NCI-H82 (cell line): ENCODE measurements around the gene KPNA3.
A peak's percentile ranks its signal among the peaks of the same experiment; 100 is the strongest.
"Not testable (repeated sequence)": the region's sequence is repeated elsewhere in the genome, so short reads cannot be mapped to it uniquely, and the experiment has no call there.

ENCODE experiments used
- DNase-seq: peaks from one replicate; lab custom pipeline; 2025; lab: John Stamatoyannopoulos, UW

KPNA3 gene

DNA sequence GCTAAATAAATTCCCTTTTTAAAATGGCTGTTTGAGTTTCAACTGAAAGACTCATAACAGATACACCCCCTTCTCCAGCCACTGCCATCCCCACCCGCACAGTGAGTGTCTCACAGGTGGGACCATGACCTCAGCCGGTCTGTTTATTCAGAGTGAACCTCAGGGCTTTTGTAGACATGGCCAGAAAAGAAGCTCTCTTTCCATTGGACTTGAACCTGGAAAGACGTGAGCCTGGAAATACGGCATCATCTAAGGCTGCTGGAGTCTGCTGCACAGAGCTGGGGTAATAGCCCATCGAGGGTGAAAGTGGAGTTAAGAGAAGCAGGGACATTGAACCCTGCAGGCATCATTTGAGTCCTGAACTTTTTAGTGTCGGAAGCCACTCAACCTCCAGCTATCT, 15.2 kb upstream of the KPNA3 start:
- DNase-seq, result no peak

DNA sequence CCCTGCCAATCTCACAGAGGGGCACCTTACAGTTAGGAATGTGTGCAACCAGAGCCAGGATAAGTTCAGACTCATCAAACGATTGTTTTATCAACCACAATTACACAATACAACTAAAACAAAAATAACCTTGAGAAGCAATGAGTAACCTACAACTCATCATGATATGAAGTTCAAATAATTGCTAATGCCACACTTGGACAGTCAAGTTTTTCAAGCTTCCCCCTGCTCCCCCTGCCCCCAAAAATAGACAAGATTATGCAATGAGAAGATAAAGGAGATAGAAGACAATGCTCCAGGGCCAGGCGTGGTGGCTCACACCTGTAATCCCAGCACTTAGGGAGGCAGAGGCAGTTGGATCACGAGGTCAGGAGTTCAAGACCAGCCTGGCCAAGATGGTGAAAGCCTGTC, 13.6 kb upstream of the KPNA3 start:
- no peak for DNase-seq

DNA sequence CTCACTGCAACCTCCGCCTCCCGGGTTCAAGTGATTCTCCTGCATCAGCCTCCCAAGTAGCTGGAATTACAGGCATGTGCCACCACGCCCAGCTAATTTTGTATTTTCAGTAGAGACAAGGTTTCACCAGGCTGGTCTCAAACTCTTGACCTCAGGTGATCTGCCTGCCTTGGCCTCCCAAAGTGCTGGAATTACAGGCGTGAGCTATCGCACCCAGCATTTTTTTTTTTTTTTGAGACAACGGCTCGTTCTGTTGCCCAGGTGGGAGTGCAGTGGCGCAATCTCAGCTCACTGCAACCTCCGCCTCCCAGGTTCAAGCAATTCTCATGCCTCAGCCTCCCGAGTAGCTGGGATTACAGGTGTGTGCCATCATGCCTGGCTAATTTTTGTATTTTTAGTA, 10.6 kb upstream of the KPNA3 start:
- DNase-seq, result not testable (repeated sequence)

DNA sequence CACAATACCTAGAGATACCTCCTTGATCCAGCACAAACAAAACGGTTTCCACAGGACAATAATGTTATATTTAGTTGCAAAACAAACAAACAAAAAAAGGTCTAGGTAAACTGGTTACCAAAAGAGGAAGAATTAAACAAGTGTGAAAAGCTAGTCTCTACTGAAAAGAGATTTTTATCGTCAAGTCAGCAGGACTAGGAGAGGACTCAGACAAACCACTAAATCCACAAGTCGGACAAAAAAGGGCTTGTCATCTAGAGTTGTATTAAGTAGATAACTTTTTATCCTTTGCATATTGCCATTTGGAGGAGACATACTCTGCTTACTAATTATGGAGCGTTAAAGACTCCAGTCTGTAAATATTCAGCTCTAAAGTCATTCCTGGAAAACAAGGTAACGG, 9.9 kb upstream of the KPNA3 start:
- no peak for DNase-seq

DNA sequence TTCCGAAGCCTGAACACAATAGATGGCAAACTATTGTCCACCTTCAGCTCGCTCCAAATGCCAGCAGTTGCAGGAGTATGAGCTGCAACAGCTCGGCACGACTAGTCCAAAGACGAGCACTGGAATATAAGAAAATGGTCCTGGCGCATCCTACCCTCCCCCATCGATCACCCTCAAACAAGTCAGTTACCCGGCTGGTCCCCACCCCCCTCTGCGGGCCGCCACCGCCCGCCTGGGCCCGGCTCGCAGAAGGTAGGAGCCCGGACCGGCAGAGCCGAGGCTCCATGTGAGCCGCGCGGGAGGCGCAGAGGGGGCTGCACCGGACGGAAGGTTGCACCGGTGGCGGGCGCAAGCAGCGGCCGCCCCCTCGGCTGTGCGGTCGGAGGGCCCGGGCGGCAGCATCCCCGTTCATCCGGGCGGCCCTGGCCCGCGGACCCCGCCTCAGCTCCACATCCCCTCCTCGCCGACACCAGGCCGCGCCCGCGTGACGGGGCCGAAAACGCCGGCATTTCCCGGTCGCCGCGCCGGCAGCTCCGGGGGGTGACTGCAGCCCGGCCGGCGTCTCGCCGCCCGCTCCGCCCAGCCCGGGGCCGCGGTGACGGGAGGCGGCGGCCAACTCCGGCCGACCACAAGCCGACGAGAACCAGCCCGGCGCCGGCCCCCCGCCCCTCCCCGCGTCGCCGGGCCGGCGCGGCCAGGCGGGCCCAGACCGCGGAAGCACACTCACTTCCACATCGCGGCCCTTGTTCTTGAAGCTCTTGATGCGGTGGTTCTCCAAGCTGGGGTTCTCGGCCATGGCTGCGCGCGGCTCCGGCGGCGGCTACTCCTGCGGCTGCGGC, 552 bp downstream of the KPNA3 start:
- peak; percentile 69 for DNase-seq

DNA sequence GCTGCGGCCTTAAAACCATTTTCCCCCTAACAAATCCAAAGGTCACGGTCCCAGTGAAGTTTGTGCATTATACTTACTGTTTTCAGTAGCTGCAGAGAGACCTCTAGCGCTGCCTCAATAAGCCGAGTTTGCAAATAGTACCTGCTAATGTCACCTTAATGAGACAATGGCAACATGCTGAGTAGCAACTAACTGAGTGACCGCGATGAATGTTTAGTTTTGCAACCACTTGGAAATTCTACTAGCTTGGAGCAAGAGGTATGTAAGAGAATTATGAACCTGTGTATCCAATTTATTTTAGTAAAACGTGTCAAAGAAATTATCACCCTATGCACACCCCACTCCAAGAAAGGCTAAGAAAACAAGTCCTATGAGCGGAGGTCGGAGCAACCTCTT, 1.2 kb downstream of the KPNA3 start:
- DNase-seq, result peak; percentile 66

DNA sequence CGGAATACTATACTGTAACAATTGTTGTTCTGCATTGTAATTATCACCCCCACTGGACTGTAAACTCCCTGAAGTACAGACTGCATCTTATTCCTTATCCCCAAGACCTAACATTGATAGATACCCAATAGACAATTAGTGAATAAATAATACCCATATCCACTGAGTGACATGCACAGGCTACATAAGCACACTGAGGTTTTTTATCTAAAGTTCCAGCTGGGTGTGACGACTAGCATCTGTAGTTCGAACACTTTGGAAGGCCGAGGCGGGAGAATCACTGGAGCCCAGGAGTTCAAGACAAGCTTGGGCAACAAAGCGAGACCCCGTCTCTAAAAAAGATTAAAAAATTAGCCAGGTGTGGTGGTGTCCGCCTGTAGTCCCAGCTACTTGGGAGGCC, 2.5 kb downstream of the KPNA3 start:
- DNase-seq, result no peak

DNA sequence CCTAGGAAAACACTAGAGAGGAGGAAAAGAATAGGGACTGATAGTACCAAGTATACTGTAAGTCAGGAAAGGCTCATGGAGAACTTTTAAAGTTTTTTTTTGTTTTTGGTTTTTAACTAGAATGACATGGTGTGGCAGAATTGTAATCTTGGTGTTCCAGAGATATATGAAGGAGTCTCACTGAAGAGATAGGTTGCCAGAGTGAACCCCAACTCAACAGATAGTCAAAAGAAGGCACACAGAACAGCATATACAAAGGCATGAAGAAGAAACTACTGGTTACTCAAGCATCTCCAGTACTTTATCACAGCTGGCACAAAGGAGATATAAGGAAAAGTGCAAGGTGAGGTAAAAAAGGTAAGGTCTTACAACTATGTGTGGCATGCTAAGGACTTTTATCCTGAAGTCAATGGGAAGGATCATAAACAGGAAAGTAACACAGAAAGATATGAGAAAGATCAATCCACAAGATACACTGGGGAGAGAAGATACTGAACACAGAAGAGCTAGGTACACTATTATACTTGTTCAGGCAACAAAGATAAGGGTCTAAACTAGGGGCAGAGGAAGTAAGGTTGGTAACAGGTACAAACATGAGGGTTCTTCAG, 6.0 kb downstream of the KPNA3 start:
- no peak for DNase-seq

DNA sequence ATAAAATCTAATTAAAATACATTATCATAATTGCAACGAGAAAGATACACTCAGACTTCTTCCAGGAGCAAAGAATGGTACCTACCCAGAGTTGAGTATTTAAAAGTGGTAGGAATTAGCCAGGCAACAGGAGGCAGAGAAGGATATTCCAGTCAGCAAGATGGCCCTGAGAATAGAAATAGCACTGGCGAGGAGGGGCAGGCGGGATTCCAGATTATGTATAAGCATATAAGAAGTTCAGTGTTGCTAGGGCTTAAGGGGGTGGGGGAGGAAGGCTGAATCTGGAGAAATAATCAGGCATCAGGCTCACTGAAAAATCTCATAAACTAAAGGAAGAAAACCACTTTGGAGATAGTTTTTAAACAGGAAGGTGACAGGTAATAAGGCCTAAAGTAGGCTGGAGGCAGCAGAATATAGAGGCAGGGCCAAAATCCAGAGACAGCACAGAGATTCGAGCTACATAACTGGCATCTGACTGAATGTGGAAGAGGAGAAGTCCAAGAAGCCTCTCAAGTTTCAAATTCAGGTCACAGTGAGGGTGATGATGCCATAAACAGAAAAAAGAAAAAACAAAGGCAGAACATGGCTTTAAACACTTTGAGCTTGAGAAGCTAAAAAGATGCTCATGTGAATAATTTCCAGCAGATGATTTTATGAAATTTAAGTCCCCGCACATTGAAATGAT, 7.5 kb downstream of the KPNA3 start:
- peak; percentile 94 for DNase-seq

DNA sequence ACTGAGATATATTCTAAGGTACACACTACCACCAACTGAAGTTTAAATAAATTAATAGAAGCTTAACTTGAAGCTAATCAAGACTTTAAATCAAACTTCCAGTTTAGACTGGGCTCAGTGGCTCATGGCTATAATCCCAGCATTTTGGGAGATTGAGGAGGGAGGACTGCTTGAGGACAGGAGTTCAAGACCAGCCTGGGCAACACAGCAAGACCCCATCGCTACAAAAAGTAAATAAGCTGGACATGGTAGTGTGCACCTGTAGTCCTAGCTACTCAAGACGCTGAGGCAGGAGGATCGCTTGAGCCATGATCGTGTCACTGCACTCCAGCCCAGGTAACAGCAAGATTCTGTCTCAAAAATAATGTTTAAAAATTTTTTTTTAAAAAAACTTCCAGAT, 8.6 kb downstream of the KPNA3 start:
- no peak for DNase-seq

DNA sequence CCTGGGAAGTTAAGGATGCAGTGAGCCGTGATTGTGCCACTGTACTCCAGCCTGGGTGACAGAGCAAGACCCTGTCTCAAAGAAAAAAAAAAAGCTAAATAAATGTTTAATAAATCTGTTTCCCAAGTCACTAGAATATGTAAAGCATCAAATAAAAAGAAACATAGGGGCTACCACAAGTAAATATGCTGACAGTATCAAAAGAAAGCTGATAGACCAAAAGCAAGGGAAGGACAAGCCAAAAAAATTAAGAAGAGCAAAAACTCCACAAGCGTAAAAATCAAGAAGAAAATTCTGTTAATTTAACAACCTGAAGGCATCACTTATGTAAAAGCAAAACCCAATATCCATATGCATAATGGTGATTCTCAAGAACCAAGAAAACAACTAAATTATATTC, 9.7 kb downstream of the KPNA3 start:
- DNase-seq, result no peak

DNA sequence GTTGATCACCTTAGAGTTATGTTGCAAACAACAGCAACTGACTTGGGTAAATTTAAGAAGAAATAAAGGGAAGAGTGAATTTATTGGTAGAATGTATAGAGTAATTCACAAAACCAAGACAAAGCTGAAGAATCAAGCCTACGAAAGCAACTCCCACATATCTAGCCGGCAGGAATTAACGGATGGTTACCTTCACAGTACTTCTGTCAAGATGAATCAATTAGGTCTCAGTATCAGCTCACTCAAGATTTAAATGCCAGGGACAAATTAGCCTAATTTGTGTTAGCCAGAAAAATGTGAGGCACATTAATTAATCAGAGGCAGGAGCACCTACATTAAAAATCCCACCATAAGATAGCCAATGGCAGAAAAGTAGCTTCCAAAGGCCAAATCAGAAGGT, 10.7 kb downstream of the KPNA3 start:
- no peak for DNase-seq

DNA sequence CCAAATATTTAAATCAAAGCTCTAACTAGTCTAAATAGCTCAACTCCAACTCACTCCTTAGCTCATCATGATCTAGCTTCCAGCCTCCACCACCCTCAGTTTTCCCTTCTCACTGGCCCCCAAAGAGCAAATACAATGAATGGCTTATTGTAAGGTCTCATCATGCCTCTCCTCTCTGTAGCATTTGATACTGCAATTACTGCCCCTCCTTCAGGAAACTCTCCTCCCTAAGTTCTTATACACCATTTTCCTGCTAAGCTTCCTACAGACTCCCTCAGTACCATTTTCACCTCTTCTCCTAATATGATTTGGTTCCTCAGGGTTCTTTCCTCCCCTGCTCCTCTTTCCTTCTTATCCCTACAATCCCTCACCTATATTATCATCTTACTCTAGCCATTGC, 12.8 kb downstream of the KPNA3 start:
- no peak for DNase-seq

DNA sequence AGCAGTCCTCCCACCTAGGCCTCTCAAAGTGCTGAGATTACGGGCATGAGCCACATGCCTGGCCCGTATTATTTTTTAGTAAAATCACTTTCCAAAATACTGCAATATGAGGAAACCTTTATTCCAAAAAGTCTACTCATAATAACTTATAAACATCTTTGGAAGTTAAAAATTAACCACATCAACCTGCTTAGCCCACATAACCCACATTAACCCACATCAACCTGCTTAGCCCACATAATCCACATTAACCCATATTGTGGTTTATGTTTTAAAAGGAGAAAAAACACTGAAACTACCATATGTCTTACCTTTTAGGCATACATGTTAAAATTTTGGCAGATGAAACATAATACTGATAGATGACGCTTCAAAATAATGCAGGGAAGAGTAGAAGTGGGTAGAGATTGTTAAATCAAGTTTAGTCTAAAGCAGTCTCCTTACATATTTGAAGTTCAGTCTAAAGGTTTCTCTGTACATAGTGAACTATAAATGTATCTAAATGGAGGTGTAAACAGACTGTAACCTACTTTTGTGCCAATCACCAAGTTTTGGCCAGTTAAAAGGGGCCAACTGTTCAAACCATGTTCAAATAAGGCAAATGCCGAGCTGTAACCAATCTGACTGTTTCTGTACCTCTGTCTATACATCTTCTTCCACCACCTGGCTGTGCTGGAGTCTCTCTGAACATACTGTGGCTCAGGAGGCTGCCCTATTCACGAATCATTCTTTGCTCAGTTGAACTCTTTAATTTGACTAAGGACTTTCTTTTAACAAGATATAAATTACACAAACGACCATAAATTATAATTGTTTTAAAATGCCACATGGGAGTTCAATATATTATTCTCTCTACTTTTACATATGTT, 14.5 kb downstream of the KPNA3 start:
- peak; percentile 15 for DNase-seq

DNA sequence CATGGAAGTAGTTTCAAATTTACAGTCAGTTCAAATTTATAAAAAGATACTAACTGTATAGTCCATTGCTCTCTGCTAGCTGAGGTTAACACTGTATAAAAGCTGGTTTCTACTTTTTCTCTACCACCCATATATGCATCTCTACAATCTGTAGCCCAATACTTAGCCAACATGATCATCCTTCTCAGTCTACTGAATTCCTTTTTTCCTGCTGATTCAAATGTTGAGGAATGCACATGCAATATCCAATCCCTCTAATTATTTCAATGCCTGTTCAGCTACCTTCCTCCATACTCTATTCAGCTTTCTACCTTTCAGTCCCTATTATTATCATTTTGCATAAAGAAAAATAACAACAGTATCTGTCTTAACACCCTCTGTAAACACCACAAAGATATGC, 15.6 kb downstream of the KPNA3 start:
- DNase-seq, result no peak

DNA sequence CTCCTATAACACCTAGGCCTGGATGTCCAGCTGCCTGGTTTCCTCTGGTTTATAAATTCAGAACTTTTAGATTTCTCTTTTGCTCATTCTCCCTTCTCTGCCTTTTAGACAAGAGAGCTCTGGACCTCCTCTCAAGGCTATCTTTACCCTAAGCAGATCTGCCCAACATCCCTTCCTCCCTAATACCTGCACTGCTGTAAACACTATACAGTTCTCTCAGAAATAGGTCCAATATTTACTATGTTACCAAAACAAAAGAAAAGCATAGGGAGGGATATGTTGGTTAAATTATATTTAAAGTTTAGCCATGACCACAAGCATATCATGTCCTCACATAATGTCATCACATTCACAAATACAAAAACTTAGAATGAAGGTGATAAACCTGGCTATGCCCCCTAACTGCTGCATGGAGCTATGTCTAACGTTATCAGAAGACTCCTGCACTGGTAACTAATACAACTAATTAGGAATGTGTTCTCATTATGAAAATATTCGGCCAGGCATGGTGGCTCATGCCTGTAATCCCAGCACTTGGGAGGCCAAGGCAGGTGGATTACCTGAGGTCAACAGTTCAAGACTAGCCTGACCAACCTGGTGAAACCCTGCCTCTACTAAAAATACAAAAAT, 18.0 kb downstream of the KPNA3 start:
- no peak for DNase-seq

DNA sequence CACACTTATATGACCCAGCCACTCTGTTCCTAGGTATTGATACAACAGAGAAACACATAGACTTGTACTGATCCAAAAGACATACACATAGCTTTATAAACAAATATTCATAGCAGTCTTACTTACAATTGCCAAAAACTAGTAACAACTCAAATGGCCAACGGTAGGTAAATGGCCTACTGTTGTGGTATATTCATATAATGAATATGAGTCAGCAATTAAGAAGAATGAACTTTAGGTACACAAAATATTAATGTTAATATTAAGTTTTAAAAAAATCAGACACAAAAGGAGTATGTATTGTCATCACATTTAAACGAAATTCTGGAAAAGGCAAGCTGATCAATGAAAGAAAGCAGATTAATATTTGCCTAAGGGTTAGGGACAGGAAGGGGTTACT, 19.7 kb downstream of the KPNA3 start:
- no peak for DNase-seq

DNA sequence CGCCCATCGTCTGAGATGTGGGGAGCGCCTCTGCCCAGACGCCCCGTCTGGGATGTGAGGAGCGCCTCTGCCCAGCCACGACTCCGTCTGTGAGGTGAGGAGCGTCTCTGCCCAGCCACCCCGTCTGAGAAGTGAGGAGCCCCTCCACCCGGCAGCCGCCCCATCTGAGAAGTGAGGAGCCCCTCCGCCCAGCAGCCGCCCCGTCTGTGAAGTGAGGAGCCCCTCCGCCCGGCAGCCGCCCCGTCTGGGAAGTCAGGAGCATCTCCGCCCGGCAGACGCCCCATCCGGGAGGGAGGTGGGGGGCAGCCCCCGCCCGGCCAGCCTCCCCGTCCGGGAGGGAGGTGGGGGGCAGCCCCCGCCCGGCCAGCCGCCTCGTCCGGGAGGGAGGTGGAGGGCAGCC, 30.7 kb downstream of the KPNA3 start:
- DNase-seq, result not testable (repeated sequence)

DNA sequence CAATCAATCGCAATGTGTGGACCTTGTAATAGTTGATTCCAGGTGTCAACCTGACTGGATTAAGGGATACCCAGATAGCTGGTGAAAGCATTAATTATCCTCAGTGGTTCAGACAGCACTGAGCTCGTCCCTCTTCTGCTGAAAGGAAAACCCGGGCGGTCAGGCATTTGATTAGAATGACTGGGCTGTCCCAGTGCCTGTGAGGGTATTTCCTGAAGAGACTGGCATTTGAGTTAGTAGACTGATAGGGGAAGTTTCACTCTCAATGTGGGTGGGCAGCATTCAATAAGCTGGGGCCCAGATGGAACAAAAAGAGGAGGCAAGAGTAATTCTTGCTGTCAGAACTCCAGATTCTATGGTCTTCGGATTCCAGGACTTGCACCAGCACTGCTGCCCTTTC, 31.9 kb downstream of the KPNA3 start:
- DNase-seq, result no peak

DNA sequence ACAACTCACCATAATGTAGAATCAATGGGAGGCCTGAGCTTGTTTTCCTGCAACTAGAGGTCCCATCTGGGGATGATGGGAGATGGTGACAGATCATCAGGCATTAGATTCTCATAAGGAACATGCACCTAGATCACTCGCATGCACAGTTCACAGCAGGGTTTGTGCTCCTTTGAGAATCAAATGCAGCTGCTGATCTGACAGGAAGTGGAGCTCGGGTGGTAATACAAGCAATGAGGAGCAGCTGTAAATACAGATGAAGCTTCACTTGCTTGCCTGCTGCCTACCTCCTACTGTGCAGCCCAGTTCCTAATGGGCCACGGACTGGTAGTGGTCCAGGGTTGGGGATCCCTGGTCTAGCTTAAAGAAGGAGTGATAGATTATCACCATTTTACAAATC, 33.0 kb downstream of the KPNA3 start:
- no peak for DNase-seq

DNA sequence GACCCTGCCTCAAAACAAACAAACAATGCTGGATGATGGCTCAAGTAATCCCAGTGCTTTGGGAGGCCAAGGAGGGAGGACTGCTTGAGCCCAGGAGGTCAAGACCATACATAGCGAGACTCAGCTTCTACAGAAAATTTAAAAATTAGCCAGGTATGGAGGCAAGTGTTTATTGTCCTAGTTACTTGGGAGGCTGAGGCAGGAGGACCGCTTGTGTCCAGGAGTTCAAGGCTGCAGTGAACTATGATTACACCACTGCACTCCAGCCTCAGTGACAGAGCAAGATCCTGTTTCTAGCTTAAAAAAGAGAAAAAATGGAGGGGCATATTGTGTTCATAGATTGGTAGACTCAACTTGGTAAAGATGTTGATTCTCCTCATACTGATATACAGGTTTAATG, 36.2 kb downstream of the KPNA3 start:
- DNase-seq, result no peak

DNA sequence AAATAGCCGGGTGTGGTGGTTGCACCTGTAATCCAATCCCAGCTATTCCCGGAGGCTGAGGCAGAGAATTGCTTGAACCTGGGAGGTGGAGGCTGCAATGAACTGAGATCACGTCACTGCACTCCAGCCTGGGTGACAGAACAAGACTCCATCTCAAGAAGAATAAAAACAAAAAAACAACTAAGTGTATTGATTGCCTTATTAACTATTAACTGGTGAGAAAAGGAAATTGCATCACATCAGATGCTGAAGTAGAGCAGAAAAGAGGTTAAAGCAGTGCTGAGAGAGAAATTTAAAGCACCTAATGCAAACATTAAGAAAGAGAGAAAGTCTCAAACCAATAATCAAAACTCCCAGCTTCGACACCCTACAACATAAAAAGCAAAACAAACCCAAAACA, 38.3 kb downstream of the KPNA3 start:
- no peak for DNase-seq
